Measurements from ENCODE around the gene CHRNB2. TPM values are rescaled to one million over a fixed set of nuclear protein-coding genes. Genes with fewer than 3 reads are reported as not detected.

Gene CHRNB2
- total RNA-seq, 4 donors from 2014 or later: 0.08 to 0.52 (median 0.26) TPM

DNA sequence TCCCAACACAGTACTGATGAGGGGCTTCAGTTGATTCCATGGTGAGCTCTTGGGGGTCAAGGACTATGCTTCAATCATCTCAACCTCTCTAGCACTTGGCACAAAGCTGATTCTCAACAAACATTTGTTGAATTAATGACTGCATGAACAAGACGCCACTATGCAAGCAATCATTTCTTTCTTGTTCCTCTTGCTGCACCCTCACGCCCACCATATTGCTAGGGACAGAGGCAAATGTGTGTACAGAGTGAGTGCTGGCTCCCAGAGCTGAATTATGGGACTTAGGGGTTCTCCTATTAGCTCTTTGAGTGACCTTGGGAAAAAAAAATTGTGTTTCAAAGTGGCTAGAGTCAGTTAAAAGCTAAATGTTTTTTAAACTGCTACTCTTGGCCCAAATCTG is 38.0 kb downstream of the CHRNB2 start:
- no peak for DNase-seq (ENCODE audit: low spot score in 2 of 2)
- intact Hi-C loops (cut with DNase I; ENCODE audit: low total_unique reads): no loop called here
- TF ChIP-seq, protein P1, sequence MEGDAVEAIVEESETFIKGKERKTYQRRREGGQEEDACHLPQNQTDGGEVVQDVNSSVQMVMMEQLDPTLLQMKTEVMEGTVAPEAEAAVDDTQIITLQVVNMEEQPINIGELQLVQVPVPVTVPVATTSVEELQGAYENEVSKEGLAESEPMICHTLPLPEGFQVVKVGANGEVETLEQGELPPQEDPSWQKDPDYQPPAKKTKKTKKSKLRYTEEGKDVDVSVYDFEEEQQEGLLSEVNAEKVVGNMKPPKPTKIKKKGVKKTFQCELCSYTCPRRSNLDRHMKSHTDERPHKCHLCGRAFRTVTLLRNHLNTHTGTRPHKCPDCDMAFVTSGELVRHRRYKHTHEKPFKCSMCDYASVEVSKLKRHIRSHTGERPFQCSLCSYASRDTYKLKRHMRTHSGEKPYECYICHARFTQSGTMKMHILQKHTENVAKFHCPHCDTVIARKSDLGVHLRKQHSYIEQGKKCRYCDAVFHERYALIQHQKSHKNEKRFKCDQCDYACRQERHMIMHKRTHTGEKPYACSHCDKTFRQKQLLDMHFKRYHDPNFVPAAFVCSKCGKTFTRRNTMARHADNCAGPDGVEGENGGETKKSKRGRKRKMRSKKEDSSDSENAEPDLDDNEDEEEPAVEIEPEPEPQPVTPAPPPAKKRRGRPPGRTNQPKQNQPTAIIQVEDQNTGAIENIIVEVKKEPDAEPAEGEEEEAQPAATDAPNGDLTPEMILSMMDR (IDR thresholded peaks at IDR 0.05): no peak
- TF ChIP-seq POLR2A (IDR thresholded peaks at IDR 0.05): no peak
- WGBS, 2 donors: 76 to 83% methylated on average over 2 of the region's 2 CpGs
- H3K4me3 ChIP-seq (ENCODE audit: low read depth, poor library complexity, severe bottlenecking): no peak overlapping the region

DNA sequence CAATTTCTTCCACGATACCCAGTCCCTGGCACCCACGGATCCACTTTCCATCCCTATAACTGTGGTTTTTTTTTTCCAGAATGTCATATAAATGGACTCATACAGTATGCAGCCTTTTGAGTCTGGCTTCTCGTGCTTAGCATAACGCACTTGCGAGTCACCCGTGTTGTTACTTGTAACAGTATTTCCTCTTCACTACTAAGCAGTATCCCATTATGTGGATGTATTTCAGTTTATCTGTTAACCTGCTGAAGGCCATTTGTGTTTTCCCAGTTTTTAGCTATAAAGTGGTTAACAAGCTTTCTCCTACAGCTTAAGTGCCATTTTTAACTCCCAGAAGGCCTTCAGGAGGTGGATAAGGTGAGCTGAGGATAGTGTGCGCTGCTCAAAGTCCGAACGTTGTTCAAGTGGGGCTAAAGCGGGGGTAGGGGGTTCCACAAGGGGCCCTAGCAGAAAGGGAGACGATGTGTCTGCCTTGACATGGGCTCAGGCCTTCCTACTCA is 39.6 kb downstream of the CHRNB2 start:
- intact Hi-C loops (cut with DNase I; ENCODE audit: low total_unique reads): no loop called here
- peak overlapping the region; percentile 86 for H3K4me3 ChIP-seq (ENCODE audit: low read depth, poor library complexity, severe bottlenecking)
- no peak for TF ChIP-seq POLR2A (IDR thresholded peaks at IDR 0.05)
- TF ChIP-seq, protein P1 (IDR thresholded peaks at IDR 0.05): no peak
- 3 to 4% methylated on average over 11 of the region's 11 CpGs for WGBS, 2 donors
- no peak for DNase-seq (ENCODE audit: low spot score in 2 of 2)

DNA sequence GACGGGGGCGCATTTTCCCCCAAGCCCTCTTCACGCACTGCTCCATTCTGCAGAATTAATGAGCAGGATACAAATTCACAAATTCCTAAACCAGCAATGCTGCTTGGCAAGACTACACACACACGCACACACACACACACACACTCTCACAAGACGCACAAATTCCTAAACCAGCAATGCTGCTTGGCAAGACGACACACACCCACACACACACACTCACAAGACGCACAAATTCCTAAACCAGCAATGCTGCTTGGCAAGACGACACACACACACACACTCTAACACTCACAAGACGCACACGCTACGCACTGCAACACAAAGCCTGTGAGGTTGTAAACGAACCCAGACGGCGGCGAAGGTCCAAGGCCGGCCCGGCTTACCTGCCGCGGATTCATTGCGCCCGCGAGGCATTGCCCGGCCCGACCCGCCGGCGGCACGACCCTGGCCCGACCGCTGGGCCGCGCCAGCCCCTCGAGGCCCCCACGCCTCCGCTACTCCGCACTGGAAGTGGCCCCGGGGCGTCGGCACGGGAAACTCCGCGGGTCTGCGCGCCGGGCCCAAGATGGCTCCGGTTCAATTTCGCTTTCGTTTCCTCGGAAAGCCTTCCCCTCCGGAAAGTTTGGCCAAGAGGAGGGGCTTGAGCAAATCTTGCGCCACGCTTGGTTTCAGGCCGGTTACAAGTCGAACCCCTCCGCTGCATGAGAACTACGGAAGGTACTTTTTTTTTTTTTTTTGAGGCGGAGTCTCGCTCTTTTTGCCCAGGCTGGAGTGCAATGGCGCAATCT is 40.2 kb downstream of the CHRNB2 start, which contains the start of gene ADAR:
Gene ADAR, minus strand, starts transcription at position 578 of the 788 bp plus-strand sequence. Its CDS starts 180 bp downstream, at position 398.
- intact Hi-C loops (cut with DNase I; ENCODE audit: low total_unique reads): no loop called here
- 0 to 1% methylated on average over 18 to 59 of the region's 59 CpGs for WGBS, 2 donors

DNA sequence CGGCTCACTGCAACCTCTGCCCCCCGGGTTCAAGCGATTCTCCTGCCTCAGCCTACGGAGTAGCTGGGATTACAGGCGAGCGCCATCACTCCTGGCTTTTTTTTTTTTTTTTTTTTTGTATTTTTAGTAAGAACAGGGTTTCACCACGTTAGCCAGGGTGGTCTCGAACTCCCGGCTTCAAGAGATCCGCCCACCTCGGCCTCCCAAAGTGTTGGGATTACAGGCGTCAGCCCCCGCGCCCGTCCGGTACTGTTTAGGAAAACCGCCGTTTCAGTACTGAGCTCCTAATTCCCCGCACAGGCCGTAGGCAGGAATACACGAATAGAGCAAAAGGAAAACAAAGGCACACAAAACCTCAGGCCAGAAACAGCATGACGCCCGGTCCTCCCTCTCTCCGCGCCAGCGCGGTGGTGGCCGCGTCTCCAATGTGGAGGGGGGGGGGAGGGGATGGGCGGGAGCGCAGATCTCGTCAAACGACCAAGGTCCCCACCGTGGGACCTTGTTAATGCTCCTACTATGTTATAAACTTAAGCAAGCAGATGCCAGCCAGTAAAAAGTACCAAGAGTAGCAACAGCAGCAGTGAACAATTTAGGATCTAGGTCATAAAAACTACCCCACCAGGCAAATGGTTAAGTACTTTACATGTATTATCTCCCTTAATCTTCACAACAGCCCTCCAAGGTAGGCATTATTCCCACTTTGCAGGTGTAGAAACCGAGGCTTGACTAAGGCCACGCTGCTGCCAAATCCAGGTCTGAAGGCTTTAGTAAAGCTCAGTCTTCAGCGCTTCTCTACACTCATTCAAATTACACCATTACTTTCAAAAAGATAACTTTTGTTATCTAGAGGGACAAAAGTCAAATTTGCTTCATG is 41.1 kb downstream of the CHRNB2 start:
- 5% methylated on average over 36 to 37 of the region's 37 CpGs for WGBS, 2 donors
- peak; percentile 28 to 87 for DNase-seq (ENCODE audit: low spot score in 2 of 2)
- peak overlapping the region; percentile 86 for H3K4me3 ChIP-seq (ENCODE audit: low read depth, poor library complexity, severe bottlenecking)
- intact Hi-C loops (cut with DNase I; ENCODE audit: low total_unique reads): no loop called here
- no peak for TF ChIP-seq POLR2A (IDR thresholded peaks at IDR 0.05)
- TF ChIP-seq, protein P1 (IDR thresholded peaks at IDR 0.05): no peak

More for the DNA sequence above, 40.2 kb downstream of the CHRNB2 start, which contains the start of gene ADAR:
- no peak for TF ChIP-seq POLR2A (IDR thresholded peaks at IDR 0.05)
- TF ChIP-seq, protein P1 (IDR thresholded peaks at IDR 0.05): no peak
- peak within 1 kb of the TSS; percentile 86 for H3K4me3 ChIP-seq (ENCODE audit: low read depth, poor library complexity, severe bottlenecking)
- DNase-seq (ENCODE audit: low spot score in 2 of 2): peak; percentile 93 to 98

DNA sequence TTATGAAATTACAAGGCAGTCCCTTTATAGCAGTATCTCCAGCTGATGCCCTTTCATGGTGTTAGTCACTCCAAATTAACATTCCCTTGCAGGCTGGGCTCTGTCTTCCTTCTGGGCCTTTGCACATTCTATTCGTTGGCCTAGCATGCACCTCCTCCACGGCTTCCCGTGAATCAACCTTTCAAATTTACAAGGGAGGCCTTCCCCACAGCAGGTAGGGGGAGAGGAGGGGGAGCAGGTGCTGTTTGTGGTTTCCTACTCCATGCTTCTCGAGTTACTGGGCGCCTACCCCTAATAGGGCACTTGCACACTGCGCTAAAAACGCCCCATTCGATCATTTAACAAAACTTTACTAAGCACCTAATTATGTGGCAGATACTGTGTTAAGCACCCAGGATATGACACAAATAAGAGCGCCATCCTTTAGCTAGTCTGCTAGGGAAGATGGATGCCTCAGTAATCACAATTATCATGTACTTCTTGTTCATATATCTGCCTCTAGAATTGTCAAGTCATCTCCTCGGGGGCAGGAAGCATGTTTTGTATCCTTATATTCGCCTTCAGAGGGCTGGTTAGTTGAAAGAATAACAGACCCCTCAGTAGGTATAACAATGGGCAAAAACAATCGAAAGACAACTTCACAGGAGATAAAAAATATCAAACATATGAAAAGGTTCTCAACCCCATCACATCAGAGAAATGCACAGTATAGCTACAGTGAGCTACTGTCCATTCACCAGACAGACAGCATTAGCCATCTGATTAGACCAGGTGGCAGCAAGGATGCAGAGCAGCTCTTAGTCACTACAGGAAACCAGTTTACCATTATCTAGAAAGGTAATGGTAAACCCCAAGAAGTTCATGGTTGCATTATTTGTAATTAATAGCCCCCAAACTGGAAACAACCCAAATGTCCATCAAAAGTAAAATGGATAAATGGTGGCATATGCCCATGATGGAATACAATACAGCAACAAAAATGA is 42.1 kb downstream of the CHRNB2 start:
- intact Hi-C loops (cut with DNase I; ENCODE audit: low total_unique reads): no loop called here
- WGBS, 2 donors: 70 to 76% methylated on average over 12 of the region's 12 CpGs
- TF ChIP-seq POLR2A (IDR thresholded peaks at IDR 0.05): no peak
- TF ChIP-seq, protein P1 (IDR thresholded peaks at IDR 0.05): no peak
- no peak overlapping the region for H3K4me3 ChIP-seq (ENCODE audit: low read depth, poor library complexity, severe bottlenecking)
- DNase-seq (ENCODE audit: low spot score in 2 of 2): no peak

Measured in lower leg skin (tissue), 4 donors.